ENCODE results near the gene ASAH2. TPM values are rescaled to one million over a fixed set of nuclear protein-coding genes. Genes with fewer than 3 reads are reported as not detected.

ASAH2 gene
- total RNA-seq, 1 experiment from 2014 or later = 0.37 TPM

- no peak for DNase-seq (ENCODE audit: low read depth, low spot score)
- in situ Hi-C loops (cut with HindIII; ENCODE audit: low pct_unique_long_range_greater_than_20kb, low sequenced_read_pairs) = no loop called here
These were observed 29.1 kb downstream of the ASAH2 start for GRCh38 chr10:50222199-50222598.

- in situ Hi-C loops (cut with HindIII; ENCODE audit: low pct_unique_long_range_greater_than_20kb, low sequenced_read_pairs) = no loop called here
These were observed 29.8 kb downstream of the ASAH2 start for GRCh38 chr10:50221470-50221869.

GRCh38 chr10:50219646-50220045 lies 31.7 kb downstream of the ASAH2 start:
- in situ Hi-C loops (cut with HindIII; ENCODE audit: low pct_unique_long_range_greater_than_20kb, low sequenced_read_pairs) = no loop called here
- DNase-seq (ENCODE audit: low read depth, low spot score) = no peak

More at GRCh38 chr10:50221470-50221869, 29.8 kb downstream of the ASAH2 start:
- no peak for DNase-seq (ENCODE audit: low read depth, low spot score)

GRCh38 chr10:50219200-50219599 lies 32.1 kb downstream of the ASAH2 start:
- in situ Hi-C loops (cut with HindIII; ENCODE audit: low pct_unique_long_range_greater_than_20kb, low sequenced_read_pairs) = no loop called here
- no peak for DNase-seq (ENCODE audit: low read depth, low spot score)

- DNase-seq (ENCODE audit: low read depth, low spot score) = peak; percentile 78
- in situ Hi-C loops (cut with HindIII; ENCODE audit: low pct_unique_long_range_greater_than_20kb, low sequenced_read_pairs) = no loop called here
These were observed 34.4 kb downstream of the ASAH2 start for GRCh38 chr10:50216894-50217293.

GRCh38 chr10:50216418-50216817 lies 34.9 kb downstream of the ASAH2 start:
- DNase-seq (ENCODE audit: low read depth, low spot score) = no peak
- in situ Hi-C loops (cut with HindIII; ENCODE audit: low pct_unique_long_range_greater_than_20kb, low sequenced_read_pairs) = no loop called here

GRCh38 chr10:50211670-50212069 lies 39.6 kb downstream of the ASAH2 start:
- no peak for DNase-seq (ENCODE audit: low read depth, low spot score)
- in situ Hi-C loops (cut with HindIII; ENCODE audit: low pct_unique_long_range_greater_than_20kb, low sequenced_read_pairs) = no loop called here

GRCh38 chr10:50210876-50211275 lies 40.4 kb downstream of the ASAH2 start:
- DNase-seq (ENCODE audit: low read depth, low spot score) = no peak
- in situ Hi-C loops (cut with HindIII; ENCODE audit: low pct_unique_long_range_greater_than_20kb, low sequenced_read_pairs) = no loop called here

Other genes with a start within 250 kb of the ASAH2 start
- gene WASHC2A, start 183.6 kb downstream of the ASAH2 start, total RNA-seq (2014; rRNA removed; shearing (Covaris generic)) = 28.2 and 30.5 TPM in 2 replicates

All from SK-MEL-5 (cell line).